Activated T-helper 1 cell treated with Interleukin-2 at 50 U/mL for 16 hours (primary cell): ENCODE data around the gene CLCN5.

Experiments used
- DNase-seq: peaks from one replicate; pipeline ENCODE4 v3.0.0-alpha.2; 2020; ENCODE audit warnings: low read depth

The CLCN5 gene

GRCh38 chrX:49934148-49934547 lies 11.8 kb downstream of the CLCN5 start:
- DNase-seq = no peak

- no peak for DNase-seq
These were observed 12.3 kb downstream of the CLCN5 start for GRCh38 chrX:49934729-49935128.

- no peak for DNase-seq
These were observed 25.4 kb downstream of the CLCN5 start for GRCh38 chrX:49947781-49948180.

GRCh38 chrX:49949961-49950360 lies 27.6 kb downstream of the CLCN5 start:
- no peak for DNase-seq

- DNase-seq = no peak
These were observed 29.3 kb downstream of the CLCN5 start for GRCh38 chrX:49951524-49952193.

- no peak for DNase-seq
These were observed 33.9 kb downstream of the CLCN5 start for GRCh38 chrX:49956313-49956712.

GRCh38 chrX:49958727-49959485 lies 36.5 kb downstream of the CLCN5 start:
- no peak for DNase-seq

GRCh38 chrX:49959602-49960001 lies 37.2 kb downstream of the CLCN5 start:
- DNase-seq = no peak

GRCh38 chrX:49960061-49960460 lies 37.7 kb downstream of the CLCN5 start:
- no peak for DNase-seq

- no peak for DNase-seq
These were observed 48.3 kb downstream of the CLCN5 start for GRCh38 chrX:49970674-49971073.

- no peak for DNase-seq
These were observed 50.0 kb downstream of the CLCN5 start for GRCh38 chrX:49972328-49972860.

GRCh38 chrX:49976682-49977197 lies 54.3 kb downstream of the CLCN5 start:
- no peak for DNase-seq

- DNase-seq = no peak
These were observed 55.1 kb downstream of the CLCN5 start for GRCh38 chrX:49977319-49978090.

GRCh38 chrX:49978176-49978575 lies 55.8 kb downstream of the CLCN5 start:
- no peak for DNase-seq

GRCh38 chrX:49986058-49986457 lies 63.7 kb downstream of the CLCN5 start:
- no peak for DNase-seq

GRCh38 chrX:49987651-49988050 lies 65.3 kb downstream of the CLCN5 start:
- DNase-seq = no peak

- no peak for DNase-seq
These were observed 65.7 kb downstream of the CLCN5 start for GRCh38 chrX:49988143-49988542.

- DNase-seq = no peak
These were observed 69.4 kb downstream of the CLCN5 start for GRCh38 chrX:49991758-49992157.

- no peak for DNase-seq
These were observed 70.5 kb downstream of the CLCN5 start for GRCh38 chrX:49992853-49993252.

GRCh38 chrX:49993661-49994060 lies 71.3 kb downstream of the CLCN5 start:
- no peak for DNase-seq

- no peak for DNase-seq
These were observed 72.8 kb downstream of the CLCN5 start for GRCh38 chrX:49995107-49995731.
